Measurements from ENCODE around the gene RASGRP2.

DNA sequence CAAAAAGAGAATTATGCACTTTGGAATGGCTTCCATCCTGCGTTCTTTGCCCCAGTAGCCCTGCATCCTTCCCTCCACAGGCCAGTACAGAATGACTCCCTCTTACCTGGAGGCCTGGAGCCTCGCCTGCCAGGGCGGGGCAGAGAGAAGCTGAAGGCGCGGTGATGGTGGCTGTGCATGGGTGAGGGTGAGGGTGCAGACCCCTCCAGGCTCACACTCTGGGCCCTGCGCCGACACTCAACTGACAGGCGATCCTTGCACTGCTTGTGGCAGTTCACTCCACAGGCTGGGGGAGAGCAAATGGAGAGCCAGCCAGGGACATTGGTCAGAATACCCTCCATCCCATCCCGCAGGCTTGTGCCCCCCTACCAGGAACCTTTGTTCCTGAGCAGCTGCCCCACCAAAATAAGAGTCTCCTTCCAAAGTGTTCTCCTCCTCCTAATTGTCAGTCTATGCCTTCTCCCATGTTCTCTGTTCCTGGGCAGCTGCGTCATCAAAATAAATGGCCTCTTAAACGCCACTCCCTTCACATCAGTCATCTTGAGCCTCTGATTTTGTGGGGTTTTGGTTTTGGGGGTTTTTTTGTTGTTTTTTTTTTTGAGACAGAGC, 15.1 kb downstream of the RASGRP2 start:
- TF ChIP-seq, protein P1, sequence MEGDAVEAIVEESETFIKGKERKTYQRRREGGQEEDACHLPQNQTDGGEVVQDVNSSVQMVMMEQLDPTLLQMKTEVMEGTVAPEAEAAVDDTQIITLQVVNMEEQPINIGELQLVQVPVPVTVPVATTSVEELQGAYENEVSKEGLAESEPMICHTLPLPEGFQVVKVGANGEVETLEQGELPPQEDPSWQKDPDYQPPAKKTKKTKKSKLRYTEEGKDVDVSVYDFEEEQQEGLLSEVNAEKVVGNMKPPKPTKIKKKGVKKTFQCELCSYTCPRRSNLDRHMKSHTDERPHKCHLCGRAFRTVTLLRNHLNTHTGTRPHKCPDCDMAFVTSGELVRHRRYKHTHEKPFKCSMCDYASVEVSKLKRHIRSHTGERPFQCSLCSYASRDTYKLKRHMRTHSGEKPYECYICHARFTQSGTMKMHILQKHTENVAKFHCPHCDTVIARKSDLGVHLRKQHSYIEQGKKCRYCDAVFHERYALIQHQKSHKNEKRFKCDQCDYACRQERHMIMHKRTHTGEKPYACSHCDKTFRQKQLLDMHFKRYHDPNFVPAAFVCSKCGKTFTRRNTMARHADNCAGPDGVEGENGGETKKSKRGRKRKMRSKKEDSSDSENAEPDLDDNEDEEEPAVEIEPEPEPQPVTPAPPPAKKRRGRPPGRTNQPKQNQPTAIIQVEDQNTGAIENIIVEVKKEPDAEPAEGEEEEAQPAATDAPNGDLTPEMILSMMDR (IDR thresholded peaks at IDR 0.05), result no peak
- TF ChIP-seq POLR2A (IDR thresholded peaks at IDR 0.05), result no peak
